Mesenchymal stem cell (in vitro differentiated cells and primary cell): ENCODE results near the gene PAQR4.

Experiments
- DNase-seq: peaks from one replicate; pipeline ENCODE4 v3.0.0-alpha.2; 2013
- H2AFZ ChIP-seq: one replicate; pipeline ENCODE4 v1.6.1; 2013; ENCODE audit warnings: low read depth, mild to moderate bottlenecking, control low read depth, inconsistent platforms, low read length, moderate library complexity
- H2AK5ac ChIP-seq: 2 replicates; pipeline ENCODE4 v1.6.1; 2013; ENCODE audit warnings: low read length, moderate library complexity, mild to moderate bottlenecking, inconsistent platforms; ENCODE audit not compliant: severe bottlenecking
- H2BK120ac ChIP-seq: one replicate; pipeline ENCODE4 v1.6.1; 2013; ENCODE audit warnings: low read depth, mild to moderate bottlenecking, inconsistent platforms, low read length, moderate library complexity
- H2BK12ac ChIP-seq, 2 experiments: one replicate each; pipeline ENCODE4 v1.6.1; 2013; ENCODE audit warnings: inconsistent platforms in 2 of 2, low read length in 2 of 2, mild to moderate bottlenecking in 2 of 2, moderate library complexity in 2 of 2, control low read depth in 1 of 2
- H2BK15ac ChIP-seq: one replicate; pipeline ENCODE4 v1.6.1; 2013; ENCODE audit warnings: mild to moderate bottlenecking, low read depth, inconsistent platforms; ENCODE audit not compliant: poor library complexity, severe bottlenecking
- H2BK5ac ChIP-seq: 2 replicates; pipeline ENCODE4 v1.6.1; 2013; ENCODE audit warnings: low read depth, mild to moderate bottlenecking, low read length, control low read depth, inconsistent platforms; ENCODE audit not compliant: poor library complexity, severe bottlenecking
- H3K14ac ChIP-seq, 2 experiments: one replicate each; pipeline ENCODE4 v1.6.1; 2013; ENCODE audit warnings: inconsistent platforms in 2 of 2, low read length in 2 of 2, control low read depth in 1 of 2, mild to moderate bottlenecking in 1 of 2, moderate library complexity in 1 of 2
- H3K18ac ChIP-seq, 2 experiments: one replicate each; pipeline ENCODE4 v1.6.1; 2013; ENCODE audit warnings: inconsistent platforms in 2 of 2, low read length in 2 of 2, control low read depth in 1 of 2, low read depth in 1 of 2, mild to moderate bottlenecking in 1 of 2
- H3K23ac ChIP-seq, 2 experiments: one replicate each; pipeline ENCODE4 v1.6.1; 2013; ENCODE audit warnings: inconsistent platforms in 2 of 2, low read length in 2 of 2, mild to moderate bottlenecking in 2 of 2, moderate library complexity in 2 of 2, control low read depth in 1 of 2
- H3K27ac ChIP-seq: 2 replicates; pipeline ENCODE4 v1.5.1; 2013; ENCODE audit warnings: mild to moderate bottlenecking, moderate library complexity, low read length, control low read depth, inconsistent platforms; ENCODE audit not compliant: poor library complexity, severe bottlenecking
- H3K27me3 ChIP-seq, 2 experiments: 2 replicates each; pipeline versions ENCODE4 v1.6.1 to v1.7.0; 2013; ENCODE audit warnings: low read length in 2 of 2, mild to moderate bottlenecking in 2 of 2, moderate library complexity in 2 of 2, control low read depth in 1 of 2, inconsistent platforms in 1 of 2; ENCODE audit not compliant: control insufficient read depth in 1 of 2, insufficient read depth in 1 of 2
- H3K36me3 ChIP-seq, 2 experiments: 2 replicates each; pipeline versions ENCODE4 v1.6.1 to v1.7.0; 2013; ENCODE audit warnings: low read length in 2 of 2, control low read depth in 1 of 2, inconsistent platforms in 1 of 2, low read depth in 1 of 2, mild to moderate bottlenecking in 1 of 2; ENCODE audit not compliant: insufficient read depth in 2 of 2, control insufficient read depth in 1 of 2
- H3K4ac ChIP-seq, 2 experiments: one replicate each; pipeline ENCODE4 v1.6.1; 2013; ENCODE audit warnings: inconsistent platforms in 2 of 2, low read length in 2 of 2, mild to moderate bottlenecking in 2 of 2, moderate library complexity in 2 of 2, control low read depth in 1 of 2, low read depth in 1 of 2
- H3K4me1 ChIP-seq: 2 replicates; pipeline ENCODE4 v1.6.1; 2013; ENCODE audit warnings: low read depth, low read length, control low read depth; ENCODE audit not compliant: control insufficient read depth, insufficient read depth
- H3K4me2 ChIP-seq: 2 replicates; pipeline ENCODE4 v1.6.1; 2013; ENCODE audit warnings: low read length, mild to moderate bottlenecking, inconsistent platforms; ENCODE audit not compliant: poor library complexity, severe bottlenecking
- H3K4me3 ChIP-seq, 2 experiments: 2 replicates each; pipeline versions ENCODE4 v1.5.1 to v1.7.0; 2013; ENCODE audit warnings: low read length in 2 of 2, mild to moderate bottlenecking in 2 of 2, control low read depth in 1 of 2, low read depth in 1 of 2; ENCODE audit not compliant: insufficient read depth in 1 of 2
- H3K79me1 ChIP-seq: replicated peaks from 2 replicates; pipeline ENCODE4 v1.6.1; 2013; ENCODE audit warnings: mild to moderate bottlenecking, control low read depth, low read length, inconsistent platforms; ENCODE audit not compliant: poor library complexity, severe bottlenecking
- H3K9ac ChIP-seq: 2 replicates; pipeline ENCODE4 v1.7.0; 2013; ENCODE audit warnings: mild to moderate bottlenecking, low read length, moderate library complexity
- H3K9me3 ChIP-seq: 2 replicates; pipeline ENCODE4 v1.7.0; 2013; ENCODE audit warnings: mild to moderate bottlenecking, low read length; ENCODE audit not compliant: control insufficient read depth
- H4K8ac ChIP-seq: one replicate; pipeline ENCODE4 v1.6.1; 2013; ENCODE audit warnings: inconsistent platforms, mild to moderate bottlenecking, low read length, moderate library complexity
- H4K91ac ChIP-seq: one replicate; pipeline ENCODE4 v1.6.1; 2013; ENCODE audit warnings: mild to moderate bottlenecking, low read length, inconsistent platforms
- WGBS: methylation state at CpG from one replicate; pipeline ENCODE4 v1.1.7; 2013; ENCODE audit warnings: mixed read lengths; 5-methylcytosine and 5-hydroxymethylcytosine counted together

The PAQR4 gene

DNA sequence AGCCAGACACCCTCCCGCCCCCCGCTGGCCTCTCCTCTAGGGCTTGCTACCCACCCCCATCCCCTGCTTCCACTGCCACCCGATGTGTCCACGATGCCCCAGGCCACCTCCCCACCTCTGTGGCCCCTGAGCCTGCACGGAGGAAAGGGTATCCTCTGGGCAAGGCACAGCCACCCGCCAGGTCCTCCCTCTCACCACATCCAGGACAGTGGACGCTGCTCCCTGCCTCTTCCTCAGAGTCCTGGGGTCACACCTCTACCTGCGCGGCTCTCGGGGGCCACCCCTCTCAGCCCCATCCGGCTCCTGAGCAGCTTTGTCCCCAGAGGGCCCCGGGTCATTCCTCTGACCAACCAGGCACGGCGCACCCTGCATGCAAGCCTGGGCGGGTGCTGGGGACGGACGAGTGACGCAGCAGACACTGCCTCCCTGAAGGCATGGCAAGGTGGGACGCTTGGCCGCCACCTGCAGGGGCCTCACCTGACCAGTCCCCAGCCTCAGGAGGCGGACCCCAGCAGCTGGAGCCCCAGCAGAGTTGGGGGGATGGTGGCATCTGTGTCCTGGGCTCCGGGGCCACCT lies 32.6 kb upstream of the PAQR4 start:
- Histone ChIP-seq H2AFZ (no peak overlapping the region), H2BK12ac (no peak overlapping the region), H3K4me1 (no peaks in the 10 kb centered on the region), H3K23ac (no peak overlapping the region), H4K8ac (no peak overlapping the region), H3K14ac (no peak overlapping the region), H3K18ac (no peak overlapping the region), H3K27ac (no peak overlapping the region), H2BK15ac (no peak overlapping the region), H4K91ac (peak overlapping the region; percentile 35), H3K9me3 (no peaks in the 10 kb centered on the region), H3K4me3 (no peak overlapping the region), H3K27me3 (no peaks in the 10 kb centered on the region), H3K79me1 (peaks cover 19% of the 10 kb centered on the region), H3K4ac (no peak overlapping the region), H3K4me2 (no peak overlapping the region), H2AK5ac (no peak overlapping the region), H3K9ac (no peak overlapping the region), H3K36me3 (peaks cover 75 to 83% of the 10 kb centered on the region in 2 experiments), H2BK5ac (no peak overlapping the region), H2BK120ac (no peak overlapping the region)
- DNase-seq = no peak
- 98% methylated on average over 21 of the region's 22 CpGs for WGBS

- Histone ChIP-seq H2BK5ac (no peak overlapping the region), H2BK12ac (no peak overlapping the region), H3K4ac (no peak overlapping the region), H3K4me2 (no peak overlapping the region), H3K4me3 (no peak overlapping the region), H4K91ac (no peak overlapping the region), H3K9ac (no peak overlapping the region), H3K14ac (no peak overlapping the region), H3K36me3 (peaks cover 79 to 86% of the 10 kb centered on the region in 2 experiments), H2BK120ac (no peak overlapping the region), H3K18ac (no peak overlapping the region), H3K27me3 (no peaks in the 10 kb centered on the region), H2AFZ (no peak overlapping the region), H2BK15ac (no peak overlapping the region), H2AK5ac (no peak overlapping the region), H3K4me1 (peaks cover 2% of the 10 kb centered on the region), H3K23ac (no peak overlapping the region), H3K27ac (no peak overlapping the region), H4K8ac (no peak overlapping the region), H3K79me1 (peaks cover 19% of the 10 kb centered on the region), H3K9me3 (no peaks in the 10 kb centered on the region)
- no peak for DNase-seq
- WGBS = 93% methylated on average over 22 of the region's 24 CpGs
Observed at GRCh38 chr16:2937170-2937569, 32.0 kb upstream of the PAQR4 start.

- 94% methylated on average over 12 of the region's 12 CpGs for WGBS
- no peak overlapping the region for H2BK12ac ChIP-seq
- DNase-seq = no peak
- H3K9me3 ChIP-seq = no peaks in the 10 kb centered on the region
- no peaks in the 10 kb centered on the region for H3K27me3 ChIP-seq
- no peak overlapping the region for H2AFZ ChIP-seq
- no peak overlapping the region for H3K4me2 ChIP-seq
- H3K23ac ChIP-seq = no peak overlapping the region
- H3K27ac ChIP-seq = no peak overlapping the region
- no peak overlapping the region for H4K91ac ChIP-seq
- H3K14ac ChIP-seq = peak overlapping the region in 1 of 2 experiments; percentile 63
- no peak overlapping the region for H3K4ac ChIP-seq
- H2AK5ac ChIP-seq = no peak overlapping the region
- no peak overlapping the region for H2BK15ac ChIP-seq
- peaks cover 86 to 88% of the 10 kb centered on the region in 2 experiments for H3K36me3 ChIP-seq
- no peak overlapping the region for H2BK120ac ChIP-seq
- peaks cover 21% of the 10 kb centered on the region for H3K79me1 ChIP-seq
- H3K9ac ChIP-seq = no peak overlapping the region
- H3K18ac ChIP-seq = no peak overlapping the region
- peaks cover 3% of the 10 kb centered on the region for H3K4me1 ChIP-seq
- H2BK5ac ChIP-seq = no peak overlapping the region
- H3K4me3 ChIP-seq = no peak overlapping the region
- H4K8ac ChIP-seq = no peak overlapping the region
Observed at GRCh38 chr16:2938206-2938605, 30.9 kb upstream of the PAQR4 start.

- Histone ChIP-seq H3K9ac (no peak overlapping the region), H3K27me3 (no peaks in the 10 kb centered on the region), H3K79me1 (peaks cover 15% of the 10 kb centered on the region), H2BK15ac (no peak overlapping the region), H4K91ac (no peak overlapping the region), H2AFZ (no peak overlapping the region), H3K4me1 (peaks cover 3% of the 10 kb centered on the region), H3K4me2 (no peak overlapping the region), H4K8ac (no peak overlapping the region), H3K4me3 (no peak overlapping the region), H2BK5ac (no peak overlapping the region), H3K36me3 (peaks cover 80 to 87% of the 10 kb centered on the region in 2 experiments), H3K14ac (no peak overlapping the region), H3K27ac (no peak overlapping the region), H2BK120ac (no peak overlapping the region), H3K18ac (no peak overlapping the region), H3K23ac (no peak overlapping the region), H3K4ac (no peak overlapping the region), H3K9me3 (no peaks in the 10 kb centered on the region), H2BK12ac (no peak overlapping the region), H2AK5ac (no peak overlapping the region)
- WGBS = 89% methylated on average over 2 of the region's 2 CpGs
- no peak for DNase-seq
Observed at GRCh38 chr16:2939968-2940367, 29.2 kb upstream of the PAQR4 start.
